Lung (tissue), 12 donors: Measurements from ENCODE around the gene SLC15A1. TPM values are rescaled to one million over a fixed set of nuclear protein-coding genes. Genes with fewer than 3 reads are reported as not detected.

ENCODE experiments used
- ATAC-seq: fragments of 200-7000 bp; cut with Tn5 transposase; one replicate; pipeline ENCODE4 v1.9.1; 2020; ENCODE audit warnings: moderate number of reproducible peaks; ENCODE audit not compliant: insufficient read depth, low FRiP score
- DNase-seq, 3 donors: peaks; one replicate each; pipeline ENCODE4 v3.0.0-alpha.2; 2013 to 2017
- H3K27ac ChIP-seq, 2 donors: one replicate each; pipeline ENCODE4 v1.5.1; 2013; ENCODE audit warnings: mild to moderate bottlenecking in 2 of 2, moderate library complexity in 2 of 2, control low read depth in 1 of 2, inconsistent platforms in 1 of 2, low read depth in 1 of 2, low read length in 1 of 2
- H3K27me3 ChIP-seq, 3 donors: one replicate each; pipeline ENCODE4 v1.5.1; 2013; ENCODE audit warnings: low read length in 2 of 3; ENCODE audit not compliant: control insufficient read depth in 3 of 3, insufficient read depth in 3 of 3
- H3K36me3 ChIP-seq, 4 donors: one replicate each; pipeline ENCODE4 v1.5.1; 2013; ENCODE audit warnings: low read length in 4 of 4, mild to moderate bottlenecking in 1 of 4, moderate library complexity in 1 of 4; ENCODE audit not compliant: control insufficient read depth in 4 of 4, insufficient read depth in 4 of 4
- H3K4me1 ChIP-seq, 5 donors: one replicate each; pipeline ENCODE4 v1.5.1; 2013; ENCODE audit warnings: low read length in 5 of 5, mild to moderate bottlenecking in 2 of 5, moderate library complexity in 1 of 5; ENCODE audit not compliant: control insufficient read depth in 5 of 5, insufficient read depth in 5 of 5
- H3K4me3 ChIP-seq: one replicate; pipeline ENCODE4 v1.5.1; 2013; ENCODE audit warnings: mild to moderate bottlenecking, control low read depth, moderate library complexity
- H3K9ac ChIP-seq, 2 donors: one replicate each; pipeline ENCODE4 v1.5.1; 2013; ENCODE audit warnings: low read length in 2 of 2, control low read depth in 1 of 2; ENCODE audit not compliant: insufficient read depth in 1 of 2
- H3K9me3 ChIP-seq, 4 donors: one replicate each; pipeline ENCODE4 v1.5.1; 2013; ENCODE audit warnings: low read length in 3 of 4, mild to moderate bottlenecking in 1 of 4, moderate library complexity in 1 of 4; ENCODE audit not compliant: control insufficient read depth in 4 of 4, insufficient read depth in 3 of 4
- WGBS, 2 donors: extraction: QIAGEN DNeasy Blood & Tissue Kit; methylation state at CpG; one replicate each; pipeline ENCODE4 v1.1.7; 2013; 5-methylcytosine and 5-hydroxymethylcytosine counted together
- polyA plus RNA-seq, 2 donors: library from polyadenylated mRNA; stranded (reverse); fragments of 200-250 nt; gene quantifications; one replicate each; pipeline ENCODE4 v1.2.1, GENCODE V29; 2013
- total RNA-seq, 2 donors: library from RNA; depleted of rRNA in 1 of 2; stranded (reverse); fragments of >200 nt in 1 of 2; gene quantifications; one replicate each; pipeline ENCODE4 v1.2.1, GENCODE V29; 2014 to 2021
- TF ChIP-seq, protein P1 (sequence below): IDR thresholded peaks from 2 replicates; pipeline ENCODE4 v1.5.1; 2012; ENCODE audit warnings: mild to moderate bottlenecking; ENCODE audit errors: control extremely low read depth, extremely low read depth
- donor health status: control.
- donor health status: control.
- donor health status: Bipolar disorder and iron deficiency.
- donor health status: healthy.
- donor health status: DM: yes; HTN: yes; CAD: no.

The SLC15A1 gene
- total and polyA plus RNA-seq, 4 donors, result 0.01 to 1.4 (median 0.31) TPM; not detected in 1

DNA sequence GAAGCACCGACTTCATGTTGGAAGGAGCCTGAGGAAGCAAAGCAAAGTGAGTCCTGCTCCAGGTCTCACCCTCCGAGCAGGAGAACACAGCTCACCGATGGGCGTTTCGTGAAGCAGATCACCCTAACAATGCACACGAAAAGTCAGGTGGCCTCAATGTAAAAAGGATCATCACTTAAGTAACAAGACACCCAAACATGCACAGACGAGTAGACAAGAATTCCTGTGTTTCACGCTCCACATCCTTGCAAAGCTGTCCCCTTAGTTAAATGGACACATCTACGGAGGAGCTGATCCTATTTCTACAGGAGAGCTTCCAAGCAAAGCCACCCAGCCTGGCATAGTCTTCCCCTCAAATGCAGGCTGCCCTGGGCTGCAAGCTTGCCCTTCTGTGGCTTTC lies 66.2 kb downstream of the SLC15A1 start:
- Histone ChIP-seq H3K4me1 (no peaks in the 10 kb centered on the region), H3K9me3 (no peaks in the 10 kb centered on the region), H3K27ac (no peak overlapping the region), H3K27me3 (peaks cover 0 to 2% (median 0%) of the 10 kb centered on the region in 3 donors), H3K4me3 (no peak overlapping the region), H3K9ac (no peak overlapping the region), H3K36me3 (no peaks in the 10 kb centered on the region)
- no peak for ATAC-seq
- TF ChIP-seq, protein P1, sequence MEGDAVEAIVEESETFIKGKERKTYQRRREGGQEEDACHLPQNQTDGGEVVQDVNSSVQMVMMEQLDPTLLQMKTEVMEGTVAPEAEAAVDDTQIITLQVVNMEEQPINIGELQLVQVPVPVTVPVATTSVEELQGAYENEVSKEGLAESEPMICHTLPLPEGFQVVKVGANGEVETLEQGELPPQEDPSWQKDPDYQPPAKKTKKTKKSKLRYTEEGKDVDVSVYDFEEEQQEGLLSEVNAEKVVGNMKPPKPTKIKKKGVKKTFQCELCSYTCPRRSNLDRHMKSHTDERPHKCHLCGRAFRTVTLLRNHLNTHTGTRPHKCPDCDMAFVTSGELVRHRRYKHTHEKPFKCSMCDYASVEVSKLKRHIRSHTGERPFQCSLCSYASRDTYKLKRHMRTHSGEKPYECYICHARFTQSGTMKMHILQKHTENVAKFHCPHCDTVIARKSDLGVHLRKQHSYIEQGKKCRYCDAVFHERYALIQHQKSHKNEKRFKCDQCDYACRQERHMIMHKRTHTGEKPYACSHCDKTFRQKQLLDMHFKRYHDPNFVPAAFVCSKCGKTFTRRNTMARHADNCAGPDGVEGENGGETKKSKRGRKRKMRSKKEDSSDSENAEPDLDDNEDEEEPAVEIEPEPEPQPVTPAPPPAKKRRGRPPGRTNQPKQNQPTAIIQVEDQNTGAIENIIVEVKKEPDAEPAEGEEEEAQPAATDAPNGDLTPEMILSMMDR, result no peak
- WGBS, 2 donors, result 89 to 95% methylated on average over 9 of the region's 9 CpGs
- no peak for DNase-seq

- Histone ChIP-seq H3K9ac (no peak overlapping the region), H3K27ac (no peak overlapping the region), H3K36me3 (no peaks in the 10 kb centered on the region), H3K4me3 (no peak overlapping the region), H3K4me1 (no peaks in the 10 kb centered on the region), H3K9me3 (no peaks in the 10 kb centered on the region), H3K27me3 (peaks cover 0 to 2% (median 0%) of the 10 kb centered on the region in 3 donors)
- DNase-seq, result no peak
- no peak for ATAC-seq
- WGBS, 2 donors, result 40 to 53% methylated on average over 2 of the region's 2 CpGs
- TF ChIP-seq, protein P1, result no peak
Observed at GRCh38 chr13:98685146-98685545, 67.3 kb downstream of the SLC15A1 start.

- Histone ChIP-seq H3K4me1 (no peaks in the 10 kb centered on the region), H3K9me3 (no peaks in the 10 kb centered on the region), H3K27me3 (no peaks in the 10 kb centered on the region), H3K36me3 (no peaks in the 10 kb centered on the region), H3K27ac (no peak overlapping the region), H3K4me3 (no peak overlapping the region), H3K9ac (no peak overlapping the region)
- ATAC-seq (no peak), DNase-seq (no peak)
- 87 to 93% methylated on average over 3 of the region's 3 CpGs for WGBS, 2 donors
- TF ChIP-seq, protein P1, result no peak
Observed at GRCh38 chr13:98681049-98681448, 71.4 kb downstream of the SLC15A1 start.

DNA sequence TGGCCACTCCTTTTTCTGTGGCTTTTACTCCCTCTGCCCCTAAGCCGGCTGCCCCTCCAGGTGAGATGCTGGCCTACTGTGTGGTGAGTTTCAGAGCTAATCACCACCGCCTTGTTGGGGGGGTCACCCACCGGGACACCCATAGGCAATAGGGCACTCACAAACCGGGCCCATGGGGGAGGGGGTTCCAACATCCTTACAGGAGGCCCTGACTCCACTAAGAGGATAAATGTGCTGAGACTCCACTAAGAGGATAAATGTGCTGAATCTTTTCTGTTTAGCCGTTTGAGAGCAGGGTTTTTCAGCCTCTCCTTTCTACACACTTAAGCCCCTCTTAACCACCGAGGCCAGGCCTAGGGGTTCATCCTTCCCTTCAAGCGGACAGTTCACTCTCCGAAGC lies 73.7 kb downstream of the SLC15A1 start:
- Histone ChIP-seq H3K27ac (no peak overlapping the region), H3K36me3 (no peaks in the 10 kb centered on the region), H3K4me3 (no peak overlapping the region), H3K4me1 (no peaks in the 10 kb centered on the region), H3K27me3 (no peaks in the 10 kb centered on the region), H3K9me3 (no peaks in the 10 kb centered on the region), H3K9ac (no peak overlapping the region)
- no peak for DNase-seq
- WGBS, 2 donors, result 97% methylated on average over 8 of the region's 8 CpGs
- ATAC-seq, result no peak
- TF ChIP-seq, protein P1, result no peak
